SK-N-SH (cell line): ENCODE measurements around the gene ALS2CL. TPM values are rescaled to one million over a fixed set of nuclear protein-coding genes. Genes with fewer than 3 reads are reported as not detected.

ENCODE experiments used
- CTCF ChIA-PET: fragments of 300-600, 350-600 bp; formaldehyde crosslinking; extraction: SDS; loops from one replicate; lab custom pipeline; 2021; lab: Yijun Ruan, JAX
- POLR2A ChIA-PET: fragments of 350-600 bp; sonication (Branson Sonifier 250); formaldehyde crosslinking; extraction: SDS; loops from one replicate; lab custom pipeline; 2020; ENCODE audit warnings: antibody characterized with exemption, inconsistent platforms; lab: Yijun Ruan, JAX
- DNase-seq: peaks from one replicate; pipeline ENCODE4 v3.0.0; 2012
- H2AFZ ChIP-seq: fragments of 200-600 bp; sonication (generic); 2 replicates; pipeline ENCODE4 v1.8.1; 2016; ENCODE audit warnings: antibody characterized with exemption, mild to moderate bottlenecking, low read depth
- H3F3A ChIP-seq: fragments of 200-600 bp; sonication (generic); replicated peaks from 2 replicates; pipeline ENCODE3; 2016; ENCODE audit warnings: antibody characterized with exemption, mild to moderate bottlenecking; ENCODE audit not compliant: insufficient read depth
- H3K27ac ChIP-seq, 2 experiments: fragments of 200-500 bp in 1 of 2; fragments of 200-600 bp in 1 of 2; sonication (Bioruptor generic) in 1 of 2; sonication (generic), shearing (Covaris generic) in 1 of 2; 2 replicates each; pipeline versions ENCODE4 v1.5.1 to v1.6.1; 2014 to 2016; ENCODE audit warnings: low read depth in 2 of 2, inconsistent platforms in 1 of 2, low read length in 1 of 2, mild to moderate bottlenecking in 1 of 2, mixed read lengths in 1 of 2
- H3K27me3 ChIP-seq: fragments of 200-600 bp; sonication (generic), shearing (Covaris generic); 2 replicates; pipeline ENCODE4 v1.6.1; 2016; ENCODE audit warnings: mixed run types; ENCODE audit not compliant: insufficient read depth
- H3K36me3 ChIP-seq, 2 experiments: fragments of 200-500 bp in 1 of 2; fragments of 200-600 bp in 1 of 2; sonication (Bioruptor generic) in 1 of 2; sonication (generic) in 1 of 2; replicated peaks in 1 of 2; 2 replicates each; pipeline versions ENCODE3 to v1.5.1; 2014 to 2016; ENCODE audit warnings: low read length in 1 of 2, mild to moderate bottlenecking in 1 of 2; ENCODE audit not compliant: insufficient read depth in 2 of 2, control insufficient read depth in 1 of 2
- H3K4me1 ChIP-seq, 2 experiments: fragments of 200-500 bp in 1 of 2; fragments of 200-600 bp in 1 of 2; sonication (Bioruptor generic) in 1 of 2; sonication (generic), shearing (Covaris generic) in 1 of 2; 2 replicates each; pipeline versions ENCODE4 v1.5.1 to v1.6.1; 2014 to 2016; ENCODE audit warnings: low read depth in 1 of 2, low read length in 1 of 2, mixed run types in 1 of 2; ENCODE audit not compliant: insufficient read depth in 2 of 2, control insufficient read depth in 1 of 2
- H3K4me2 ChIP-seq: fragments of 200-600 bp; sonication (generic), shearing (Covaris generic); 2 replicates; pipeline ENCODE4 v1.6.1; 2017; ENCODE audit warnings: mixed run types
- H3K4me3 ChIP-seq, 2 experiments: fragments of 200-500 bp in 1 of 2; fragments of 200-600 bp in 1 of 2; sonication (Bioruptor generic) in 1 of 2; sonication (generic), shearing (Covaris generic) in 1 of 2; 2 replicates each; pipeline versions ENCODE4 v1.5.1 to v1.8.1; 2014 to 2016; ENCODE audit warnings: low read depth in 2 of 2, inconsistent platforms in 1 of 2, low read length in 1 of 2, mild to moderate bottlenecking in 1 of 2, mixed read lengths in 1 of 2, moderate library complexity in 1 of 2
- H3K79me2 ChIP-seq: fragments of 200-600 bp; sonication (generic); 2 replicates; pipeline ENCODE4 v1.8.1; 2017; ENCODE audit warnings: mild to moderate bottlenecking; ENCODE audit not compliant: insufficient read depth
- H3K9ac ChIP-seq: fragments of 200-600 bp; sonication (generic); 2 replicates; pipeline ENCODE4 v1.6.1; 2017; ENCODE audit warnings: mixed run types
- H3K9me2 ChIP-seq: fragments of 200-600 bp; sonication (generic); 2 replicates; pipeline ENCODE4 v1.6.1; 2017; ENCODE audit warnings: mixed run types
- H3K9me3 ChIP-seq: fragments of 200-600 bp; sonication (generic); 2 replicates; pipeline ENCODE4 v1.6.1; 2017; ENCODE audit warnings: mixed run types, mild to moderate bottlenecking, moderate library complexity
- H4K20me1 ChIP-seq: fragments of 200-600 bp; sonication (generic); 2 replicates; pipeline ENCODE4 v1.6.1; 2017; ENCODE audit warnings: mild to moderate bottlenecking, mixed run types; ENCODE audit not compliant: insufficient read depth
- ELF1 ChIP-seq: IDR thresholded peaks from 2 replicates; pipeline ENCODE4 v1.4.0; 2012
- EP300 ChIP-seq, 2 experiments: IDR thresholded peaks; 2 replicates each; pipeline versions ENCODE4 v1.4.0 to v1.6.1; 2012; ENCODE audit warnings: borderline replicate concordance in 1 of 2, low read depth in 1 of 2, low read length in 1 of 2
- EZH2phosphoT487 ChIP-seq: fragments of 200-600 bp; sonication (generic); IDR thresholded peaks from 2 replicates; pipeline ENCODE4 v1.6.1; 2017; ENCODE audit warnings: low read depth, mixed run types, mild to moderate bottlenecking, antibody characterized with exemption, moderate library complexity, borderline replicate concordance
- FOXM1 ChIP-seq: IDR thresholded peaks from 2 replicates; pipeline ENCODE4 v1.4.0; 2012; ENCODE audit warnings: low read depth, mild to moderate bottlenecking
- GABPA ChIP-seq: IDR thresholded peaks from 2 replicates; pipeline ENCODE4 v1.4.0; 2012; ENCODE audit warnings: low read depth, mild to moderate bottlenecking
- MXI1 ChIP-seq: IDR thresholded peaks from 2 replicates; pipeline ENCODE4 v1.6.1; 2012; ENCODE audit warnings: mild to moderate bottlenecking, low read depth, low read length, improper control_type of control experiment
- NRF1 ChIP-seq: IDR thresholded peaks from 2 replicates; pipeline ENCODE4 v1.6.1; 2012; ENCODE audit warnings: low read depth, mild to moderate bottlenecking, low read length
- POLR2AphosphoS5 ChIP-seq: IDR thresholded peaks from 2 replicates; pipeline ENCODE4 v1.6.1; 2012; ENCODE audit warnings: low read depth, low read length
- SMC3 ChIP-seq: IDR thresholded peaks from 2 replicates; pipeline ENCODE4 v1.6.1; 2012; ENCODE audit warnings: low read depth, low read length, improper control_type of control experiment
- TAF1 ChIP-seq: IDR thresholded peaks from 2 replicates; pipeline ENCODE4 v1.6.1; 2012; ENCODE audit warnings: low read depth, mild to moderate bottlenecking, low read length, moderate library complexity, borderline replicate concordance
- TEAD4 ChIP-seq: IDR thresholded peaks from 2 replicates; pipeline ENCODE4 v1.4.0; 2012; ENCODE audit warnings: mild to moderate bottlenecking, borderline replicate concordance; ENCODE audit not compliant: insufficient read depth
- WGBS: methylation state at CpG from one replicate; pipeline ENCODE4 v1.1.6; 2017; ENCODE audit warnings: low lambda C conversion rate; 5-methylcytosine and 5-hydroxymethylcytosine counted together
- polyA plus RNA-seq, 3 experiments: library from polyadenylated mRNA; depleted of rRNA; stranded (reverse); fragments of >200 nt; gene quantifications; 2 replicates each; pipeline ENCODE4 v1.2.3, GENCODE V29; 2012
- TF ChIP-seq, protein P1 (sequence below): fragments of 150-350 bp; IDR thresholded peaks from 2 replicates; pipeline ENCODE4 v1.6.1; 2017; ENCODE audit warnings: antibody characterized with exemption, low read length, low read depth, borderline replicate concordance
- TF ChIP-seq, protein P2 (sequence below): IDR thresholded peaks from 2 replicates; pipeline ENCODE4 v1.4.0; 2012; ENCODE audit warnings: low read depth
- TF ChIP-seq, protein P3 (sequence below): fragments of 150-350 bp; IDR thresholded peaks from 2 replicates; pipeline ENCODE4 v1.6.1; 2016; ENCODE audit warnings: mild to moderate bottlenecking, low read depth, low read length
- TF ChIP-seq, protein P4 (sequence below): IDR thresholded peaks from 2 replicates; pipeline ENCODE4 v1.6.1; 2012; ENCODE audit warnings: mild to moderate bottlenecking, low read depth, low read length, moderate library complexity

Gene ALS2CL
- polyA plus RNA-seq, 1 of the 3 experiments (the other 2 are of a cell fraction) = 0.18 TPM

DNA sequence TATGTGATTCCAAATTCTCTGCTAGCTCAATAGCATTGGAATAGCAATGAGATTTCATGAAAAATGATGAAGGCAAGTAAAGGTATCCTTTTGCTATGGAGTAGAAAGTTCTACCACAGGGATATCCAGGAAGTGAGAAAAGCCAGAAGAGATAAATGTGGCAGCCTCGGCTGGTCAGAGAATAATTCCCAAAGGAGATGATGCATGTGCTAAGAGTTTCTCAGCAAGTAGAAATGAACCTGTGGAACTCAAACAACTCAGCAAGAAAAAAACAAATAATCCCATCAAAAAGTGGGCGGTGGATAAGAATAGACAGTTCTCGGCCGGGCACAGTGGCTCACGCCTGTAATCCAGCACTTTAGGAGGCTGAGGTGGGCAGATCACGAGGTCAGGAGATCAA is 38.2 kb downstream of the ALS2CL start (continued):
- TF ChIP-seq FOXM1 (no peak), TEAD4 (no peak), NRF1 (no peak)

DNA sequence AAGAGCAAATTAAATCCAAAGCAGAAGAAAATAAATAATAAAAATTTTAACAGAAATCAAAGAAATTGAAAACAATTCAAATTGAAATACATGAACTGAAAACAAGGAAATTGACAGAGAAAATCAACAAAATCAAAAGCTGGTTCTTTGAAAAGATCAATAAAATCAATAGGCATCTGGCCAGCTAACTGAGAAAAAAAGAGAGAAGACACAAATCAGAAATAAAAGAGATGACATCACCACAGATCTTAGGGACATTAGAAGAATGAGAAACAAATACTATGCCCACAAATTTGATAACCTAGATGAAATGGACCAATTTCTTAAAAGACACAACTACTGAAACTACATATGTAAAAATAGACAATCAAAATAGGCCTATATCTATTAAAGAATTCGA is 42.4 kb downstream of the ALS2CL start:
- H3K9me3 ChIP-seq = no peaks in the 10 kb centered on the region
- no peaks in the 10 kb centered on the region for H3F3A ChIP-seq
- H3K9ac ChIP-seq = no peak overlapping the region
- no peak overlapping the region for H3K4me2 ChIP-seq
- H2AFZ ChIP-seq = no peak overlapping the region
- DNase-seq = no peak
- CTCF ChIA-PET = interaction anchor here (0.6 to 1.5 kb wide), 2 partner anchors 10 to 25 kb away, joined by 3 read pairs; no protein-coding TSS in a partner anchor
- POLR2A ChIA-PET = no interaction called here
- TF ChIP-seq FOXM1 (no peak), EZH2phosphoT487 (no peak), EP300 (IDR thresholded peaks at IDR 0.05; ENCODE audit: borderline replicate concordance in 1 of 2, low read depth in 1 of 2, low read length in 1 of 2) (no peak), TAF1 (no peak), MXI1 (no peak), POLR2AphosphoS5 (no peak), ELF1 (no peak), GABPA (no peak), SMC3 (no peak)
- TF ChIP-seq, protein P1, sequence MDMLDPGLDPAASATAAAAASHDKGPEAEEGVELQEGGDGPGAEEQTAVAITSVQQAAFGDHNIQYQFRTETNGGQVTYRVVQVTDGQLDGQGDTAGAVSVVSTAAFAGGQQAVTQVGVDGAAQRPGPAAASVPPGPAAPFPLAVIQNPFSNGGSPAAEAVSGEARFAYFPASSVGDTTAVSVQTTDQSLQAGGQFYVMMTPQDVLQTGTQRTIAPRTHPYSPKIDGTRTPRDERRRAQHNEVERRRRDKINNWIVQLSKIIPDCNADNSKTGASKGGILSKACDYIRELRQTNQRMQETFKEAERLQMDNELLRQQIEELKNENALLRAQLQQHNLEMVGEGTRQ = no peak
- TF ChIP-seq, protein P2, sequence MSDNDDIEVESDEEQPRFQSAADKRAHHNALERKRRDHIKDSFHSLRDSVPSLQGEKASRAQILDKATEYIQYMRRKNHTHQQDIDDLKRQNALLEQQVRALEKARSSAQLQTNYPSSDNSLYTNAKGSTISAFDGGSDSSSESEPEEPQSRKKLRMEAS = no peak
- TF ChIP-seq, protein P3, sequence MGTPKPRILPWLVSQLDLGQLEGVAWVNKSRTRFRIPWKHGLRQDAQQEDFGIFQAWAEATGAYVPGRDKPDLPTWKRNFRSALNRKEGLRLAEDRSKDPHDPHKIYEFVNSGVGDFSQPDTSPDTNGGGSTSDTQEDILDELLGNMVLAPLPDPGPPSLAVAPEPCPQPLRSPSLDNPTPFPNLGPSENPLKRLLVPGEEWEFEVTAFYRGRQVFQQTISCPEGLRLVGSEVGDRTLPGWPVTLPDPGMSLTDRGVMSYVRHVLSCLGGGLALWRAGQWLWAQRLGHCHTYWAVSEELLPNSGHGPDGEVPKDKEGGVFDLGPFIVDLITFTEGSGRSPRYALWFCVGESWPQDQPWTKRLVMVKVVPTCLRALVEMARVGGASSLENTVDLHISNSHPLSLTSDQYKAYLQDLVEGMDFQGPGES = no peak
- TF ChIP-seq, protein P4, sequence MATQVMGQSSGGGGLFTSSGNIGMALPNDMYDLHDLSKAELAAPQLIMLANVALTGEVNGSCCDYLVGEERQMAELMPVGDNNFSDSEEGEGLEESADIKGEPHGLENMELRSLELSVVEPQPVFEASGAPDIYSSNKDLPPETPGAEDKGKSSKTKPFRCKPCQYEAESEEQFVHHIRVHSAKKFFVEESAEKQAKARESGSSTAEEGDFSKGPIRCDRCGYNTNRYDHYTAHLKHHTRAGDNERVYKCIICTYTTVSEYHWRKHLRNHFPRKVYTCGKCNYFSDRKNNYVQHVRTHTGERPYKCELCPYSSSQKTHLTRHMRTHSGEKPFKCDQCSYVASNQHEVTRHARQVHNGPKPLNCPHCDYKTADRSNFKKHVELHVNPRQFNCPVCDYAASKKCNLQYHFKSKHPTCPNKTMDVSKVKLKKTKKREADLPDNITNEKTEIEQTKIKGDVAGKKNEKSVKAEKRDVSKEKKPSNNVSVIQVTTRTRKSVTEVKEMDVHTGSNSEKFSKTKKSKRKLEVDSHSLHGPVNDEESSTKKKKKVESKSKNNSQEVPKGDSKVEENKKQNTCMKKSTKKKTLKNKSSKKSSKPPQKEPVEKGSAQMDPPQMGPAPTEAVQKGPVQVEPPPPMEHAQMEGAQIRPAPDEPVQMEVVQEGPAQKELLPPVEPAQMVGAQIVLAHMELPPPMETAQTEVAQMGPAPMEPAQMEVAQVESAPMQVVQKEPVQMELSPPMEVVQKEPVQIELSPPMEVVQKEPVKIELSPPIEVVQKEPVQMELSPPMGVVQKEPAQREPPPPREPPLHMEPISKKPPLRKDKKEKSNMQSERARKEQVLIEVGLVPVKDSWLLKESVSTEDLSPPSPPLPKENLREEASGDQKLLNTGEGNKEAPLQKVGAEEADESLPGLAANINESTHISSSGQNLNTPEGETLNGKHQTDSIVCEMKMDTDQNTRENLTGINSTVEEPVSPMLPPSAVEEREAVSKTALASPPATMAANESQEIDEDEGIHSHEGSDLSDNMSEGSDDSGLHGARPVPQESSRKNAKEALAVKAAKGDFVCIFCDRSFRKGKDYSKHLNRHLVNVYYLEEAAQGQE = no peak
- H4K20me1 ChIP-seq = no peaks in the 10 kb centered on the region
- H3K36me3 ChIP-seq = no peaks in the 10 kb centered on the region
- H3K79me2 ChIP-seq = no peaks in the 10 kb centered on the region
- no peak overlapping the region for H3K4me3 ChIP-seq
- no peaks in the 10 kb centered on the region for H3K4me1 ChIP-seq
- 2% methylated on average over 1 of the region's 1 CpG for WGBS
- no peaks in the 10 kb centered on the region for H3K9me2 ChIP-seq
- H3K27ac ChIP-seq = no peak overlapping the region
- no peaks in the 10 kb centered on the region for H3K27me3 ChIP-seq
